Pancreas (tissue), 10 donors: ENCODE results near the gene SNCG. TPM values are rescaled to one million over a fixed set of nuclear protein-coding genes. Genes with fewer than 3 reads are reported as not detected.
"Not testable (repeated sequence)": the region's sequence is repeated elsewhere in the genome, so short reads cannot be mapped to it uniquely, and the experiment has no call there.

Experiments used
- ATAC-seq, 4 donors: fragments of 200-7000 bp; cut with Tn5 transposase; one replicate each; pipeline versions ENCODE4 v1.8.0 to v1.9.1; 2020; ENCODE audit warnings: mild to moderate bottlenecking in 4 of 4, moderate library complexity in 4 of 4
- DNase-seq, 6 donors: peaks; one replicate each; pipeline ENCODE4 v3.0.0-alpha.2; 2020
- FAIRE-seq: peaks from 2 replicates; lab custom pipeline; 2012; peaks lifted over from hg19 to GRCh38; lab: Jason Lieb, UNC
- H3K27ac ChIP-seq, 4 donors: fragments of 200-600 bp; sonication (generic); 1 replicate in 3 of 4; 2 replicates in 1 of 4; pipeline versions ENCODE4 v1.5.0 to v1.8.0; 2020
- H3K27me3 ChIP-seq, 4 donors: fragments of 200-600 bp; one replicate each; pipeline ENCODE4 v1.8.0; 2021
- H3K36me3 ChIP-seq, 3 donors: fragments of 200-600 bp; sonication (generic) in 1 of 3; one replicate each; pipeline versions ENCODE4 v1.5.0 to v1.8.0; 2020 to 2021
- H3K4me1 ChIP-seq, 3 donors: fragments of 200-600 bp; one replicate each; pipeline ENCODE4 v1.8.0; 2021
- H3K4me3 ChIP-seq, 4 donors: fragments of 200-600 bp; sonication (generic) in 2 of 4; one replicate each; pipeline versions ENCODE4 v1.5.0 to v1.8.0; 2020 to 2021
- H3K9me3 ChIP-seq, 4 donors: fragments of 200-600 bp; one replicate each; pipeline ENCODE4 v1.8.0; 2021
- WGBS, 2 donors: extraction: QIAGEN DNeasy Blood & Tissue Kit; methylation state at CpG; one replicate each; pipeline ENCODE4 v1.1.7; 2013; 5-methylcytosine and 5-hydroxymethylcytosine counted together
- intact Hi-C, 3 donors: fragments of 100-400 bp; cut with DNase I; formaldehyde crosslinking; loops; one replicate each; pipeline versions ENCODE4 v1.11.1 to v1.14.2; 2022
- polyA plus RNA-seq, 2 donors: library from polyadenylated mRNA; stranded (reverse); fragments of 200-250 nt; gene quantifications; one replicate each; pipeline ENCODE4 v1.2.3, GENCODE V29; 2013
- total RNA-seq, 6 donors: library from RNA; stranded (reverse); fragmentation: NEBNext Ultra II Directional in 4 of 6; extraction: Animal tissue kit (Norgen Biotek cat#: 25700) in 4 of 6; gene quantifications; one replicate each; pipeline versions ENCODE4 v1.2.1 to v1.2.4, GENCODE V29; 2021 to 2023
- TF ChIP-seq, protein P1 (sequence below), 4 donors: fragments of 200-600 bp; sonication (generic) in 3 of 4; IDR thresholded peaks; one replicate each; pipeline versions ENCODE4 v1.5.0 to v1.8.0; 2021; ENCODE audit warnings: antibody characterized with exemption in 4 of 4
- donor health status: healthy with polysubstance abuse.
- donor health status: DM: no; HTN: no; CAD: no; lungs with moderate emphysema.
- donor health status: DM: no; HTN: no; CAD: no.
- donor health status: control.
- donor health status: control.
- donor health status: Bipolar disorder and iron deficiency.
- donor health status: DM: yes; HTN: yes; CAD: no.
- donor health status: DM: no; HTN: no; CAD: no.
- donor health status: DM: no; HTN: no; CAD: no.
- donor health status: DM: yes; HTN: yes; CAD: no.

The SNCG gene
- total and polyA plus RNA-seq, 8 donors: 1.2 to 20.3 (median 2.2) TPM

DNA sequence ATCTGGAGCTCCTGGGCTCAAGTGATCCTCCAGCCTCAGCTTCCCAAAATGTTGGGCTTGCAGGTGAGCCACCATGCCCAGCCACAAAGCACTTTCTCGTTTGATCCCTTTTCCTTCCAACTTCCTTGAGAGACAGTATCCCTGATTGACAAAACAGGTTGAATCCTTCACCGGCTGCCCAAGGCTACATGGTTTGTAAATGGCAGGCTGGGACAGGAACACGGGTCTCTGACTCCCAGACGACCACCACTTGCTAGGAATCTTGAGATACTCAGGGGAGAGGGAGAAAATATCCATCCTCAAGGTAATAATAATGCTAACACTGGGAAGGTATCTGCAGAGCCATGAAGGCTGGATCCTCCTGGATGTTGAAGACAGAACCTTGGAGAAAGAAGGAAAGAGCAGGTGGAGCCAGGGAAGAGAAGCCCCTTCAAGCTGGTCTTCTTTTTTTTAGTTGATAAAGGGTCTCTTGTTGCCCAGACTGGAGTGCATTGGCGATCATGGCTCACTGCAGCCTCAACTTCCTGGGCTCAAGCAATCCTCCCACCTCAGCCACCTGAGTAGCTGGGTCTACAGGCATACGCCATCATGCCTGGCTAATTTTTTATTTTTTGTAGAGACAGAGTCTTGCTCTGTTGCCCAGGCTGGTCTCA, 20.8 kb upstream of the SNCG start:
- FAIRE-seq (no peak), DNase-seq (no peak), ATAC-seq (no peak)
- Histone ChIP-seq H3K36me3 (no peaks in the 10 kb centered on the region), H3K27me3 (no peaks in the 10 kb centered on the region), H3K4me3 (no peak overlapping the region), H3K9me3 (no peaks in the 10 kb centered on the region), H3K27ac (no peak overlapping the region), H3K4me1 (no peaks in the 10 kb centered on the region)
- TF ChIP-seq, protein P1, sequence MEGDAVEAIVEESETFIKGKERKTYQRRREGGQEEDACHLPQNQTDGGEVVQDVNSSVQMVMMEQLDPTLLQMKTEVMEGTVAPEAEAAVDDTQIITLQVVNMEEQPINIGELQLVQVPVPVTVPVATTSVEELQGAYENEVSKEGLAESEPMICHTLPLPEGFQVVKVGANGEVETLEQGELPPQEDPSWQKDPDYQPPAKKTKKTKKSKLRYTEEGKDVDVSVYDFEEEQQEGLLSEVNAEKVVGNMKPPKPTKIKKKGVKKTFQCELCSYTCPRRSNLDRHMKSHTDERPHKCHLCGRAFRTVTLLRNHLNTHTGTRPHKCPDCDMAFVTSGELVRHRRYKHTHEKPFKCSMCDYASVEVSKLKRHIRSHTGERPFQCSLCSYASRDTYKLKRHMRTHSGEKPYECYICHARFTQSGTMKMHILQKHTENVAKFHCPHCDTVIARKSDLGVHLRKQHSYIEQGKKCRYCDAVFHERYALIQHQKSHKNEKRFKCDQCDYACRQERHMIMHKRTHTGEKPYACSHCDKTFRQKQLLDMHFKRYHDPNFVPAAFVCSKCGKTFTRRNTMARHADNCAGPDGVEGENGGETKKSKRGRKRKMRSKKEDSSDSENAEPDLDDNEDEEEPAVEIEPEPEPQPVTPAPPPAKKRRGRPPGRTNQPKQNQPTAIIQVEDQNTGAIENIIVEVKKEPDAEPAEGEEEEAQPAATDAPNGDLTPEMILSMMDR (IDR thresholded peaks at IDR 0.05): no peak
- intact Hi-C loops: no loop called here
- WGBS, 2 donors: 58 to 69% methylated on average over 6 of the region's 6 CpGs

DNA sequence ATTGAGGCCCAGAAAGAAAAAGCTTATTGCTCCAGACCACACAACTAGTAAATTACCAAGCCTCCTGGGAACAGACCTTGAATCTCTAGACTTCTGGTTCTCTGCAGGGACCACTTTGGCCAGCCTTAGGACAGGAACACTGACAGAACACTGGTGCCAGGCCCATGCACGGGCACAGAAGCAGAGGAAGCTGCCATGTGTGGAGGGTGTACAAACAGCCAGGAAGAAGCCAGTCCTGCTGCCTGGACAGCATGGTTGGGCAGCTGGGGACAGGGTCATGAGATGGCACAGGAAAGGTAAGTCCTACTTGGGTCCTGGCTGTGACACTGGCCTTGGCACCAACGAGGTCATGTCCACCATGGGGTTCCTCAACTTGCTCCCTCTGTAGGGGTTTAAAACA, 20.1 kb upstream of the SNCG start:
- 76 to 80% methylated on average over 2 of the region's 2 CpGs for WGBS, 2 donors
- Histone ChIP-seq H3K36me3 (no peaks in the 10 kb centered on the region), H3K27me3 (no peaks in the 10 kb centered on the region), H3K9me3 (no peaks in the 10 kb centered on the region), H3K4me1 (no peaks in the 10 kb centered on the region), H3K27ac (no peak overlapping the region), H3K4me3 (no peak overlapping the region)
- ATAC-seq (no peak), DNase-seq (no peak), FAIRE-seq (no peak)
- intact Hi-C loops: no loop called here
- TF ChIP-seq, protein P1 (IDR thresholded peaks at IDR 0.05): no peak

DNA sequence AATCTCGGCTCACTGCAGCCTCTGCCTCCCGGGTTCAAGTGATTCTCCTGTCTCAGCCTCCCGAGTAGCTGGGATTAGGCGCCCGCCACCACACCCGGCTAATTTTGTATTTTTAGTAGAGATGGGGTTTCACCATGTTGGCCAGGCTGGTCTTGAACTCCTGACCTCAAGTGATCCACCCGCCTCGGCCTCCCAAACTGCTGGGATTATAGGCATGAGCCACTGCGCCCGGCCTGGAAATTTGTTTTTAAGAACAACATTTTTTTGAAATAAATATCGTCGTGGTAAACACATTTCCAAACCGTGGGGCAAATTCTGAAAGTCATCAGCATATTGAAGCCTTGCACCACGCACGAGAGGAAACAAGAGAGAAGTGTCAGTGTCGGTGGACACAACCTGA, 18.3 kb upstream of the SNCG start:
- intact Hi-C loops, FAIRE-seq, DNase-seq, H3K27me3 ChIP-seq, H3K9me3 ChIP-seq, H3K4me3 ChIP-seq, H3K4me1 ChIP-seq, ATAC-seq, H3K27ac ChIP-seq, H3K36me3 ChIP-seq: not testable (repeated sequence)
- WGBS, 2 donors: 78 to 82% methylated on average over 16 of the region's 16 CpGs

DNA sequence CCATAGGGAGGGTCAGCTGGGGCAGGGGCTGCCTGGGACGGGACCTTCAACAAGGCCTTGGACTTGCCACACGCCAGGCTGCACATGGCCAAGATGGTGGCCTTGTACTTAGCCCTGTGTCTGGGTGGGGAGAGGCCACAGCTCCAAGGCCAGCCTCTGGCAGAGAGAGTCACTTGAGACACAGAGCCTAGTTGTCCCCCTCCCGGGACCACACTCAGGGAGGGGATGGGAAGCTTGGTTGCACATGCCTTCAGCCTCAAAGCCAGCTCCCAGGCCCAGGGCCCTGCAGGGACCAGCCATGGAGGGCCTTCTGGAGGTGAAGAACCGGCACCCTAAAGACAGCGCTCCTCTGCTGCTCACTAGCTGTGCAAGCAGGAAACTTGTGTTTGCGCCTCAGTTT, 17.7 kb upstream of the SNCG start:
- no peaks in the 10 kb centered on the region for H3K36me3 ChIP-seq
- no peaks in the 10 kb centered on the region for H3K4me1 ChIP-seq
- DNase-seq (peak in 2 of 6 donors; percentile 53 to 60), ATAC-seq (no peak), FAIRE-seq (no peak)
- no peaks in the 10 kb centered on the region for H3K27me3 ChIP-seq
- TF ChIP-seq, protein P1 (IDR thresholded peaks at IDR 0.05): no peak
- WGBS, 2 donors: 73 to 81% methylated on average over 6 of the region's 6 CpGs
- no peak overlapping the region for H3K27ac ChIP-seq
- no peaks in the 10 kb centered on the region for H3K9me3 ChIP-seq
- no peak overlapping the region for H3K4me3 ChIP-seq
- intact Hi-C loops: no loop called here

DNA sequence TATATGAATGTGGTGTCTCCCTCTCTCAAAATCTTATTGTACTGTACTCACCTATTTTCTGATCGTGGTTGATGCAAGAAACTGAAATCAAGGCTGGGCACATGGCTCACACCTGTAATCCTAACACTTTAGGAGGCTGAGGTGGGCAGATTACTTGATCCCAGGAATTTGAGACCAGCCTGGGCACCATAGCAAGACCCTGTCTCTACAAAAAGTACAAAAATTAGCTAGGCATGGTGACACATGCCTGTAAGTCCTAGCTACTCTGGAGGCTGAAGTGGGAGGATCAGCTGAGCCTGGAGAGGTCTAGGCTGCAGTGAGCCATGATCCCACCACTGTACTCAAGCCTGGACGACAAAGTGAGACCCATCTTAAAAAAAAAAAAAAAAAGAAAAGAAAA, 17.0 kb upstream of the SNCG start:
- no peak overlapping the region for H3K4me3 ChIP-seq
- intact Hi-C loops: no loop called here
- no peaks in the 10 kb centered on the region for H3K9me3 ChIP-seq
- H3K27me3 ChIP-seq: no peaks in the 10 kb centered on the region
- no peak overlapping the region for H3K27ac ChIP-seq
- ATAC-seq (no peak), DNase-seq (no peak), FAIRE-seq (no peak)
- WGBS, 2 donors: 79 to 90% methylated on average over 2 of the region's 2 CpGs
- no peaks in the 10 kb centered on the region for H3K36me3 ChIP-seq
- TF ChIP-seq, protein P1 (IDR thresholded peaks at IDR 0.05): no peak
- no peaks in the 10 kb centered on the region for H3K4me1 ChIP-seq
